Astrocyte (in vitro differentiated cells and primary cell): Measurements from ENCODE around the gene OSGIN1. TPM values are rescaled to one million over a fixed set of nuclear protein-coding genes. Genes with fewer than 3 reads are reported as not detected.

Experiments
- DNase-seq: peaks from one replicate; pipeline ENCODE4 v3.0.0-alpha.2; 2010; ENCODE audit warnings: low read depth
- FAIRE-seq: peaks from 2 replicates; lab custom pipeline; 2011; peaks lifted over from hg19 to GRCh38; lab: Jason Lieb, UNC
- H2AFZ ChIP-seq: 2 replicates; pipeline ENCODE4 v1.6.0; 2012; ENCODE audit warnings: low read depth, low read length, inconsistent platforms
- H3K27ac ChIP-seq: 2 replicates; pipeline ENCODE4 v1.5.1; 2011; ENCODE audit warnings: low read depth, low read length, inconsistent platforms
- H3K27me3 ChIP-seq: 2 replicates; pipeline ENCODE4 v1.6.0; 2011; ENCODE audit warnings: low read length, inconsistent platforms; ENCODE audit not compliant: insufficient read depth
- H3K36me3 ChIP-seq: 2 replicates; pipeline ENCODE4 v1.5.1; 2011; ENCODE audit warnings: low read length, inconsistent platforms; ENCODE audit not compliant: insufficient read depth
- H3K4me1 ChIP-seq: 2 replicates; pipeline ENCODE4 v1.5.1; 2011; ENCODE audit warnings: low read length, inconsistent platforms; ENCODE audit not compliant: insufficient read depth
- H3K4me2 ChIP-seq: 2 replicates; pipeline ENCODE4 v1.6.0; 2012; ENCODE audit warnings: low read length, inconsistent platforms
- H3K4me3 ChIP-seq: 2 replicates; pipeline ENCODE4 v1.5.1; 2011; ENCODE audit warnings: low read depth, mild to moderate bottlenecking, low read length, inconsistent platforms; ENCODE audit not compliant: insufficient read depth
- H3K79me2 ChIP-seq: 2 replicates; pipeline ENCODE4 v1.6.0; 2012; ENCODE audit warnings: mild to moderate bottlenecking, low read length, inconsistent platforms; ENCODE audit not compliant: insufficient read depth
- H3K9ac ChIP-seq: 2 replicates; pipeline ENCODE4 v1.6.0; 2012; ENCODE audit warnings: mild to moderate bottlenecking, low read length, inconsistent platforms
- H3K9me3 ChIP-seq: 2 replicates; pipeline ENCODE4 v1.5.1; 2012; ENCODE audit warnings: low read depth, mild to moderate bottlenecking, low read length, inconsistent platforms; ENCODE audit not compliant: insufficient read depth
- H4K20me1 ChIP-seq: 2 replicates; pipeline ENCODE4 v1.6.0; 2012; ENCODE audit warnings: low read length, inconsistent platforms; ENCODE audit not compliant: insufficient read depth
- H3K27ac Mint-ChIP-seq: one replicate; pipeline ENCODE4 v1.8.0; 2021; ENCODE audit warnings: mild to moderate bottlenecking, mixed read lengths; ENCODE audit not compliant: unreplicated experiment
- H3K27me3 Mint-ChIP-seq: one replicate; pipeline ENCODE4 v1.8.0; 2021; ENCODE audit warnings: low read depth, mixed read lengths; ENCODE audit not compliant: unreplicated experiment
- H3K36me3 Mint-ChIP-seq: one replicate; pipeline ENCODE4 v1.8.0; 2021; ENCODE audit warnings: low read depth, mixed read lengths; ENCODE audit not compliant: unreplicated experiment
- H3K4me1 Mint-ChIP-seq: one replicate; pipeline ENCODE4 v1.8.0; 2021; ENCODE audit warnings: low read depth, mixed read lengths; ENCODE audit not compliant: unreplicated experiment
- H3K4me3 Mint-ChIP-seq: one replicate; pipeline ENCODE4 v1.8.0; 2021; ENCODE audit warnings: mild to moderate bottlenecking, moderate library complexity, mixed read lengths; ENCODE audit not compliant: unreplicated experiment
- H3K9me3 Mint-ChIP-seq: one replicate; pipeline ENCODE4 v1.8.0; 2021; ENCODE audit warnings: mild to moderate bottlenecking, mixed read lengths; ENCODE audit not compliant: unreplicated experiment
- CTCF ChIP-seq: IDR thresholded peaks from 2 replicates; pipeline ENCODE4 v1.5.1; 2011; ENCODE audit warnings: low read depth, mild to moderate bottlenecking, inconsistent platforms, low read length, moderate library complexity; ENCODE audit not compliant: insufficient read depth
- EZH2 ChIP-seq: IDR thresholded peaks from 2 replicates; pipeline ENCODE4 v1.6.1; 2012; ENCODE audit warnings: mild to moderate bottlenecking, low read length, inconsistent platforms; ENCODE audit not compliant: insufficient read depth
- total RNA-seq: library from RNA; stranded (reverse); gene quantifications from 2 replicates; pipeline ENCODE4 v1.2.1, GENCODE V29; 2021

OSGIN1 gene
- total RNA-seq, 1 donor from 2014 or later: 0.79 TPM

GRCh38 chr16:83935005-83935857, 17.8 kb upstream of the OSGIN1 start:
- no peaks in the 10 kb centered on the region for H4K20me1 ChIP-seq
- Mint-ChIP-seq H3K4me3 (no peak overlapping the region), H3K4me1 (peaks cover 17% of the 10 kb centered on the region), H3K27ac (no peak overlapping the region), H3K36me3 (peaks cover 8% of the 10 kb centered on the region), H3K27me3 (peaks cover 14% of the 10 kb centered on the region), H3K9me3 (peaks cover 5% of the 10 kb centered on the region)
- no peaks in the 10 kb centered on the region for H3K79me2 ChIP-seq
- H3K9me3 ChIP-seq: no peaks in the 10 kb centered on the region
- H3K4me2 ChIP-seq: no peak overlapping the region
- H3K9ac ChIP-seq: no peak overlapping the region
- TF ChIP-seq EZH2 (no peak), CTCF (no peak)
- peaks cover 2% of the 10 kb centered on the region for H3K27me3 ChIP-seq
- DNase-seq (no peak), FAIRE-seq (no peak)
- H3K36me3 ChIP-seq: no peaks in the 10 kb centered on the region
- peaks cover 7% of the 10 kb centered on the region for H3K4me1 ChIP-seq
- H2AFZ ChIP-seq: no peak overlapping the region
- H3K27ac ChIP-seq: no peak overlapping the region
- no peak overlapping the region for H3K4me3 ChIP-seq

DNA sequence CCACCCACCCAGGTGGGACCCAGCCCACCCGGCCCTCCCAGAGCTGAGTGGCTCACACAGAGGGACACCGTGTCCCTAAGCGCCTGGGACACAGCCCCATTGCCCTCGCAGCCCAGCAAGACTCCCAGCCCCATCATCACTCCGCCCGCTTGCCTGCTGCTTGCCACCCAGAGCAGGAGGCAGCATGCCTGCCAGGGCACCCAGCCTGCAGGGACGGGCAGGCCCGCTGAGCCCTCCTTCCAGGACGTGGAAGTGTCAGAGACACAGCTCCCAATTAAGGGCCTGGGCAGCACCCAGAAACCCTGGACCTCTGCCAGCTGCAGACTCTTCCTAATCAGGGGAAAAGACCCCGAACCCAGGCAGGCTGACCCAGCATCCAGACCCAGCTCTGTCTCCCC, 17.2 kb upstream of the OSGIN1 start:
- no peak overlapping the region for H2AFZ ChIP-seq
- TF ChIP-seq EZH2 (no peak), CTCF (no peak)
- no peaks in the 10 kb centered on the region for H3K9me3 ChIP-seq
- no peak overlapping the region for H3K27ac ChIP-seq
- H3K79me2 ChIP-seq: no peaks in the 10 kb centered on the region
- Mint-ChIP-seq H3K27me3 (peaks cover 18% of the 10 kb centered on the region), H3K27ac (no peak overlapping the region), H3K4me1 (peaks cover 17% of the 10 kb centered on the region), H3K4me3 (no peak overlapping the region), H3K9me3 (peaks cover 5% of the 10 kb centered on the region), H3K36me3 (peaks cover 9% of the 10 kb centered on the region)
- no peaks in the 10 kb centered on the region for H4K20me1 ChIP-seq
- no peak overlapping the region for H3K4me3 ChIP-seq
- DNase-seq: no peak
- peaks cover 3% of the 10 kb centered on the region for H3K27me3 ChIP-seq
- FAIRE-seq: no peak
- H3K4me1 ChIP-seq: peaks cover 7% of the 10 kb centered on the region
- no peak overlapping the region for H3K9ac ChIP-seq
- no peaks in the 10 kb centered on the region for H3K36me3 ChIP-seq
- H3K4me2 ChIP-seq: no peak overlapping the region

- Histone ChIP-seq H3K27ac (no peak overlapping the region), H2AFZ (no peak overlapping the region), H3K4me1 (peaks cover 7% of the 10 kb centered on the region), H3K9ac (no peak overlapping the region), H3K9me3 (no peaks in the 10 kb centered on the region), H3K4me2 (no peak overlapping the region), H3K36me3 (no peaks in the 10 kb centered on the region), H3K79me2 (no peaks in the 10 kb centered on the region), H3K27me3 (peaks cover 3% of the 10 kb centered on the region), H3K4me3 (no peak overlapping the region), H4K20me1 (no peaks in the 10 kb centered on the region)
- FAIRE-seq: no peak
- peaks cover 17% of the 10 kb centered on the region for H3K4me1 Mint-ChIP-seq
- no peak for DNase-seq
- peaks cover 11% of the 10 kb centered on the region for H3K36me3 Mint-ChIP-seq
- peaks cover 5% of the 10 kb centered on the region for H3K9me3 Mint-ChIP-seq
- TF ChIP-seq EZH2: no peak
- no peak for TF ChIP-seq CTCF
- no peak overlapping the region for H3K4me3 Mint-ChIP-seq
- no peak overlapping the region for H3K27ac Mint-ChIP-seq
- peaks cover 18% of the 10 kb centered on the region for H3K27me3 Mint-ChIP-seq
Observed at GRCh38 chr16:83936581-83937165, 16.4 kb upstream of the OSGIN1 start.
